ENCODE results near the gene PROSER2. TPM values are rescaled to one million over a fixed set of nuclear protein-coding genes. Genes with fewer than 3 reads are reported as not detected.

The PROSER2 gene
- total and polyA plus RNA-seq, 4 donors = 6.5 to 24.9 (median 9.9) TPM

DNA sequence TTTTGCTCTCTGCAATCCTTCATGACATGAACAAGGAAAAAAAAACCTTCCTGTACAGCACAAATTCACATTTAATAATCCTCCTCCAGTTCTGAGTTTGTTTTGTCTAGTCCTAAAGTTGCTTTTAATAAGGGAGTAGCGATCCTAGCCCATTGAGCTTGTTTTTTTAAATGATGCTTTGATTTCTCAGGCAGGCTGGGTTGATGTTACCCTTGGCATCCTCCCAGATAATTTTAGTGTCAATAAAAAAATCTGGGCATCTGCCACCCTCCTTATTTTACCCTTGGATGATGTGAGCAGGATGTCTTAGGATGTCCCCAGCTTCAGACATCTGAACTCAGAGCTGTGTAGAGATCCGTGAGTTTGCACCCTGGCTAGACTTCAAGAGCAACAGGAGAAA is 33.9 kb upstream of the PROSER2 start (continued):
- TF ChIP-seq, protein P1, sequence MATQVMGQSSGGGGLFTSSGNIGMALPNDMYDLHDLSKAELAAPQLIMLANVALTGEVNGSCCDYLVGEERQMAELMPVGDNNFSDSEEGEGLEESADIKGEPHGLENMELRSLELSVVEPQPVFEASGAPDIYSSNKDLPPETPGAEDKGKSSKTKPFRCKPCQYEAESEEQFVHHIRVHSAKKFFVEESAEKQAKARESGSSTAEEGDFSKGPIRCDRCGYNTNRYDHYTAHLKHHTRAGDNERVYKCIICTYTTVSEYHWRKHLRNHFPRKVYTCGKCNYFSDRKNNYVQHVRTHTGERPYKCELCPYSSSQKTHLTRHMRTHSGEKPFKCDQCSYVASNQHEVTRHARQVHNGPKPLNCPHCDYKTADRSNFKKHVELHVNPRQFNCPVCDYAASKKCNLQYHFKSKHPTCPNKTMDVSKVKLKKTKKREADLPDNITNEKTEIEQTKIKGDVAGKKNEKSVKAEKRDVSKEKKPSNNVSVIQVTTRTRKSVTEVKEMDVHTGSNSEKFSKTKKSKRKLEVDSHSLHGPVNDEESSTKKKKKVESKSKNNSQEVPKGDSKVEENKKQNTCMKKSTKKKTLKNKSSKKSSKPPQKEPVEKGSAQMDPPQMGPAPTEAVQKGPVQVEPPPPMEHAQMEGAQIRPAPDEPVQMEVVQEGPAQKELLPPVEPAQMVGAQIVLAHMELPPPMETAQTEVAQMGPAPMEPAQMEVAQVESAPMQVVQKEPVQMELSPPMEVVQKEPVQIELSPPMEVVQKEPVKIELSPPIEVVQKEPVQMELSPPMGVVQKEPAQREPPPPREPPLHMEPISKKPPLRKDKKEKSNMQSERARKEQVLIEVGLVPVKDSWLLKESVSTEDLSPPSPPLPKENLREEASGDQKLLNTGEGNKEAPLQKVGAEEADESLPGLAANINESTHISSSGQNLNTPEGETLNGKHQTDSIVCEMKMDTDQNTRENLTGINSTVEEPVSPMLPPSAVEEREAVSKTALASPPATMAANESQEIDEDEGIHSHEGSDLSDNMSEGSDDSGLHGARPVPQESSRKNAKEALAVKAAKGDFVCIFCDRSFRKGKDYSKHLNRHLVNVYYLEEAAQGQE (IDR thresholded peaks at IDR 0.05) = no peak
- TF ChIP-seq, protein P2, sequence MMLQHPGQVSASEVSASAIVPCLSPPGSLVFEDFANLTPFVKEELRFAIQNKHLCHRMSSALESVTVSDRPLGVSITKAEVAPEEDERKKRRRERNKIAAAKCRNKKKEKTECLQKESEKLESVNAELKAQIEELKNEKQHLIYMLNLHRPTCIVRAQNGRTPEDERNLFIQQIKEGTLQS (IDR thresholded peaks at IDR 0.05) = no peak
- no peak for TF ChIP-seq GABPA (IDR thresholded peaks at IDR 0.05 in 1 of 2, conservative IDR thresholded peaks at IDR 0.05 in 1 of 2)
- no peak for TF ChIP-seq EGR1 (IDR thresholded peaks at IDR 0.05; ENCODE audit: low read depth in 2 of 2)

DNA sequence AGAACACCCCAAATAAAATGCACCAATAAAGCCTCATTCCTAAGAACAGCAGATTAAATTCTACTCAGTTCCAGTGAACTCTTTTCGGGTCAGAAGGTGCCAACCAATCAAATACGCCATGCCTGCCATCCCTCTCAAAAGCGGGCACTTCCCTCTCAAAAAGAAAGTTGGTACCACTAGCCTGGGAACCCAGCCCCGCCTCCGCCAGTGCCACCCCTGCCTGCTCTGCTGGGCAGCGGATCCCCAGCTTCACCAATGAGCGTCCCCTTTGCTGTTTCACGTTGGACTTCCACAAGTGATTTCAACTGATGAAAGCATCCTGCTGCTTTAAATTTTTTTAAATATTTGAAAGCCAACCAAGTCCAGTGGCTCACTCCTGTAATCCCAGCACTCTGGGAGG is 33.2 kb upstream of the PROSER2 start:
- Histone ChIP-seq H3K36me3 (ENCODE audit: control insufficient read depth in 4 of 4, insufficient read depth in 3 of 4, low read depth in 1 of 4, low read length in 3 of 4) (no peaks in the 10 kb centered on the region), H3K27me3 (ENCODE audit: control insufficient read depth in 4 of 4, insufficient read depth in 4 of 4, low read length in 3 of 4) (no peaks in the 10 kb centered on the region), H3K4me3 (ENCODE audit: low read depth in 1 of 3, low read length in 3 of 3) (no peak overlapping the region), H3K9me3 (ENCODE audit: control insufficient read depth in 4 of 4, low read length in 3 of 4) (no peaks in the 10 kb centered on the region), H3K27ac (ENCODE audit: low read depth in 1 of 2, low read length in 2 of 2) (no peak overlapping the region), H3K9ac (ENCODE audit: low read depth in 1 of 2, low read length in 2 of 2) (no peak overlapping the region), H3K4me1 (ENCODE audit: control insufficient read depth in 4 of 4, insufficient read depth in 4 of 4, low read length in 3 of 4) (peaks cover 3 to 11% (median 8%) of the 10 kb centered on the region in 4 donors)
- DNase-seq (ENCODE audit: low spot score) = no peak
- TF ChIP-seq HNF4A (conservative IDR thresholded peaks at IDR 0.05) = no peak
- TF ChIP-seq, protein P3, sequence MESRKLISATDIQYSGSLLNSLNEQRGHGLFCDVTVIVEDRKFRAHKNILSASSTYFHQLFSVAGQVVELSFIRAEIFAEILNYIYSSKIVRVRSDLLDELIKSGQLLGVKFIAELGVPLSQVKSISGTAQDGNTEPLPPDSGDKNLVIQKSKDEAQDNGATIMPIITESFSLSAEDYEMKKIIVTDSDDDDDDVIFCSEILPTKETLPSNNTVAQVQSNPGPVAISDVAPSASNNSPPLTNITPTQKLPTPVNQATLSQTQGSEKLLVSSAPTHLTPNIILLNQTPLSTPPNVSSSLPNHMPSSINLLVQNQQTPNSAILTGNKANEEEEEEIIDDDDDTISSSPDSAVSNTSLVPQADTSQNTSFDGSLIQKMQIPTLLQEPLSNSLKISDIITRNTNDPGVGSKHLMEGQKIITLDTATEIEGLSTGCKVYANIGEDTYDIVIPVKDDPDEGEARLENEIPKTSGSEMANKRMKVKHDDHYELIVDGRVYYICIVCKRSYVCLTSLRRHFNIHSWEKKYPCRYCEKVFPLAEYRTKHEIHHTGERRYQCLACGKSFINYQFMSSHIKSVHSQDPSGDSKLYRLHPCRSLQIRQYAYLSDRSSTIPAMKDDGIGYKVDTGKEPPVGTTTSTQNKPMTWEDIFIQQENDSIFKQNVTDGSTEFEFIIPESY (IDR thresholded peaks at IDR 0.05) = no peak
- no peak for TF ChIP-seq EGR1 (IDR thresholded peaks at IDR 0.05; ENCODE audit: low read depth in 2 of 2)
- TF ChIP-seq NR2F2 (IDR thresholded peaks at IDR 0.05) = no peak
- TF ChIP-seq, protein P4, sequence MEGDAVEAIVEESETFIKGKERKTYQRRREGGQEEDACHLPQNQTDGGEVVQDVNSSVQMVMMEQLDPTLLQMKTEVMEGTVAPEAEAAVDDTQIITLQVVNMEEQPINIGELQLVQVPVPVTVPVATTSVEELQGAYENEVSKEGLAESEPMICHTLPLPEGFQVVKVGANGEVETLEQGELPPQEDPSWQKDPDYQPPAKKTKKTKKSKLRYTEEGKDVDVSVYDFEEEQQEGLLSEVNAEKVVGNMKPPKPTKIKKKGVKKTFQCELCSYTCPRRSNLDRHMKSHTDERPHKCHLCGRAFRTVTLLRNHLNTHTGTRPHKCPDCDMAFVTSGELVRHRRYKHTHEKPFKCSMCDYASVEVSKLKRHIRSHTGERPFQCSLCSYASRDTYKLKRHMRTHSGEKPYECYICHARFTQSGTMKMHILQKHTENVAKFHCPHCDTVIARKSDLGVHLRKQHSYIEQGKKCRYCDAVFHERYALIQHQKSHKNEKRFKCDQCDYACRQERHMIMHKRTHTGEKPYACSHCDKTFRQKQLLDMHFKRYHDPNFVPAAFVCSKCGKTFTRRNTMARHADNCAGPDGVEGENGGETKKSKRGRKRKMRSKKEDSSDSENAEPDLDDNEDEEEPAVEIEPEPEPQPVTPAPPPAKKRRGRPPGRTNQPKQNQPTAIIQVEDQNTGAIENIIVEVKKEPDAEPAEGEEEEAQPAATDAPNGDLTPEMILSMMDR (IDR thresholded peaks at IDR 0.05; ENCODE audit: low read depth, low read length, missing input control) = no peak
- no peak for TF ChIP-seq RXRA (IDR thresholded peaks at IDR 0.05)
- WGBS = 91% methylated on average over 8 of the region's 8 CpGs

DNA sequence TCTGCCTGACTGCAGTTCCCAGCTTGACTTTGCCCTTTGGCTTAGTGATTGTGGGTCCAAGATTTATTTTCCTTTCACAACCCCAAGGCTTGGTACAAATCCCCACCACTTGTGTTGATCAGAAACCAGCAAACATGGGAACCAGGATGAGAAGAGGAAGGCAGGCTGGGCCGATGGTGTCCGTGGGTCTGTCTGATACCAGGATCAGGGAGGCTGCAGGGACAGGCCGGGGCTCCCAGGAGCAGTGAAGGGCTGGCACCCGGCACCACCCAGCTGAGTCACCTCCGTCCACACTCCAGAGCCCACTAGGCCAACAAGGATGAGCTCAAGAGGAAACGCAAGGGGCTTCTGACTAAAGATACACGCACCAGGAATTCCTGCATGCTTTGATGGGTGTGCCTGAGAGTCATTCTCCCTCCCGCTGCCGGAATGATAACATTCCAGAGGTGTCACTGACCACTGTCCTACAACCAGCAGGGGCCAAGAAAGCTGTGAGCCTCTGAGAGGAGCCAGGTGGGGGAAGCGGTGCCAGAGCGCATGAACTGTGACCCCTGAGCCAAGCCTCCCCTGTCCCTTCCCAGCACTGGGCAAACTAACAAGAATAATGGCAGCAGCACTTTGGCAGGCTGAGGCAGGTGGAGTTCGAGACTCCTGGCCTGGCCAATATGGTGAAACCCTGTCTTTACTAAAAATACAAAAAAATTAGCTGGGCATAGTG is 29.2 kb upstream of the PROSER2 start:
- TF ChIP-seq, protein P4 (IDR thresholded peaks at IDR 0.05; ENCODE audit: low read depth, low read length, missing input control) = peak; percentile 11
- TF ChIP-seq RXRA (IDR thresholded peaks at IDR 0.05) (peak in 1 of 2 donors; percentile 67), NR2F2 (IDR thresholded peaks at IDR 0.05) (peak; percentile 20), HNF4A (conservative IDR thresholded peaks at IDR 0.05) (peak; percentile 67 to 71), GABPA (IDR thresholded peaks at IDR 0.05 in 1 of 2, conservative IDR thresholded peaks at IDR 0.05 in 1 of 2) (no peak), RAD21 (IDR thresholded peaks at IDR 0.05) (peak in 1 of 2 donors; percentile 28), YY1 (IDR thresholded peaks at IDR 0.05) (peak; percentile 28), SP1 (IDR thresholded peaks at IDR 0.05) (peak; percentile 54), FOXA2 (IDR thresholded peaks at IDR 0.05) (no peak)
- TF ChIP-seq, protein P3 (IDR thresholded peaks at IDR 0.05) = no peak
- Histone ChIP-seq H3K36me3 (ENCODE audit: control insufficient read depth in 4 of 4, insufficient read depth in 3 of 4, low read depth in 1 of 4, low read length in 3 of 4) (no peaks in the 10 kb centered on the region), H3K4me3 (ENCODE audit: low read depth in 1 of 3, low read length in 3 of 3) (no peak overlapping the region), H3K9me3 (ENCODE audit: control insufficient read depth in 4 of 4, low read length in 3 of 4) (no peaks in the 10 kb centered on the region), H3K27ac (ENCODE audit: low read depth in 1 of 2, low read length in 2 of 2) (peak overlapping the region; percentile 71 to 73), H3K4me1 (ENCODE audit: control insufficient read depth in 4 of 4, insufficient read depth in 4 of 4, low read length in 3 of 4) (peaks cover 3 to 11% (median 8%) of the 10 kb centered on the region in 4 donors), H3K27me3 (ENCODE audit: control insufficient read depth in 4 of 4, insufficient read depth in 4 of 4, low read length in 3 of 4) (no peaks in the 10 kb centered on the region), H3K9ac (ENCODE audit: low read depth in 1 of 2, low read length in 2 of 2) (no peak overlapping the region)
- no peak for DNase-seq (ENCODE audit: low spot score)
- WGBS = 46% methylated on average over 12 of the region's 12 CpGs

Data from liver (tissue), 9 donors.